Stimulated activated CD8-positive, alpha-beta memory T cell treated with anti-CD3 and anti-CD28 coated beads, Interleukin-7, amount 100 ng/mL, for 48 hours (primary cell): ENCODE data around the gene PHF12.

ENCODE experiments used
- DNase-seq, 2 donors: peaks; one replicate each; pipeline ENCODE4 v3.0.0-alpha.2; 2020; ENCODE audit warnings: low read depth in 1 of 2; ENCODE audit errors: extremely low read depth in 1 of 2

The PHF12 gene

GRCh38 chr17:28975646-28976045, 24.3 kb upstream of the PHF12 start:
- no peak for DNase-seq

- no peak for DNase-seq
Measured at GRCh38 chr17:28975031-28975430, 23.7 kb upstream of the PHF12 start.

GRCh38 chr17:28974451-28974850, 23.1 kb upstream of the PHF12 start:
- DNase-seq, result no peak

- DNase-seq, result no peak
Measured at GRCh38 chr17:28973425-28973824, 22.1 kb upstream of the PHF12 start.

- DNase-seq, result no peak
Measured at GRCh38 chr17:28972437-28972836, 21.1 kb upstream of the PHF12 start.

GRCh38 chr17:28970879-28971278, 19.6 kb upstream of the PHF12 start:
- DNase-seq, result no peak

- no peak for DNase-seq
Measured at GRCh38 chr17:28969706-28970393, 18.5 kb upstream of the PHF12 start.

GRCh38 chr17:28968914-28969295, 17.6 kb upstream of the PHF12 start:
- no peak for DNase-seq

GRCh38 chr17:28968231-28968913, 17.1 kb upstream of the PHF12 start:
- no peak for DNase-seq

GRCh38 chr17:28967221-28968135, 16.2 kb upstream of the PHF12 start:
- DNase-seq, result no peak

- DNase-seq, result no peak
Measured at GRCh38 chr17:28963841-28964240, 12.5 kb upstream of the PHF12 start.

- DNase-seq, result no peak
Measured at GRCh38 chr17:28963055-28963611, 11.8 kb upstream of the PHF12 start.

- no peak for DNase-seq
Measured at GRCh38 chr17:28961391-28961790, 10.1 kb upstream of the PHF12 start.

- DNase-seq, result no peak
Measured at GRCh38 chr17:28960256-28961061, 9.1 kb upstream of the PHF12 start.

GRCh38 chr17:28959471-28959871, 8.2 kb upstream of the PHF12 start:
- DNase-seq, result no peak

GRCh38 chr17:28958820-28959455, 7.6 kb upstream of the PHF12 start:
- DNase-seq, result no peak

- DNase-seq, result no peak
Measured at GRCh38 chr17:28957992-28958355, 6.7 kb upstream of the PHF12 start.

GRCh38 chr17:28957277-28957991, 6.1 kb upstream of the PHF12 start:
- no peak for DNase-seq

- DNase-seq, result no peak
Measured at GRCh38 chr17:28956861-28957260, 5.5 kb upstream of the PHF12 start.
